Erythroblast (primary cell): Measurements from ENCODE around the gene FDX1.

Source experiments
- GATA1 ChIP-seq: IDR thresholded peaks from 2 replicates; pipeline ENCODE4 v1.6.1; 2011; ENCODE audit warnings: low read depth, mild to moderate bottlenecking, control low read depth, low read length, moderate library complexity
- POLR2A ChIP-seq: IDR thresholded peaks from 2 replicates; pipeline ENCODE4 v1.6.1; 2011; ENCODE audit warnings: mild to moderate bottlenecking, low read length

GRCh38 chr11:110410651-110411050, 19.1 kb upstream of the FDX1 start:
- TF ChIP-seq POLR2A, result no peak
- no peak for TF ChIP-seq GATA1
